Hypothalamus (tissue), 51 donors: ENCODE measurements around the gene TMEM14A.

Experiments
- DNase-seq, 51 donors: peaks; one replicate each; lab custom pipeline; 2025; lab: John Stamatoyannopoulos, UW

TMEM14A gene

GRCh38 chr6:52731719-52732118 is 60.8 kb downstream of the TMEM14A start:
- DNase-seq: no peak

GRCh38 chr6:52733172-52733571 is 62.3 kb downstream of the TMEM14A start:
- DNase-seq: no peak

GRCh38 chr6:52734072-52734471 is 63.2 kb downstream of the TMEM14A start:
- no peak for DNase-seq

DNA sequence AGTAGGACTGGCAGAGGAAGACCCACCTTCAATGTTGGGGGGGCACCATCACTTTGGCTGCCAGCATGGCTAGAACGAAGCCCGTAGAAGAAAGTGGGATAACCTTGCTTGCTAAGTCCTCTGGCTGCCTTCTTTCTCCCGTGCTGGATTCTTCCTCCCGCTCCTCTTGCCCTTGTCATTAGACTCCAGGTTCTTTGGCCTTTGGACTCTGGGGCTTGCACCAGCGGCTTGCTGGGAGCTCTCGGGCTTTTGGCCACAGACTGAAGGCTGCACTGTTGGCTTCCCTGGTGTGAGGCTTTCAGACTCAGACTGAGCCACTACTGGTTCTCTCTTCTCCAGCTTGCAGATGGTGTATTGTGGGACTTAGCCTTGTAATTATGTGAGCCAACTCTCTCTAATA is 64.2 kb downstream of the TMEM14A start:
- no peak for DNase-seq

- no peak for DNase-seq
Observed at GRCh38 chr6:52736145-52736544, 65.2 kb downstream of the TMEM14A start.
